ENCODE data around the gene ATG14.
"Not testable (repeated sequence)": the region's sequence is repeated elsewhere in the genome, so short reads cannot be mapped to it uniquely, and the experiment has no call there.

Gene ATG14, protein sequence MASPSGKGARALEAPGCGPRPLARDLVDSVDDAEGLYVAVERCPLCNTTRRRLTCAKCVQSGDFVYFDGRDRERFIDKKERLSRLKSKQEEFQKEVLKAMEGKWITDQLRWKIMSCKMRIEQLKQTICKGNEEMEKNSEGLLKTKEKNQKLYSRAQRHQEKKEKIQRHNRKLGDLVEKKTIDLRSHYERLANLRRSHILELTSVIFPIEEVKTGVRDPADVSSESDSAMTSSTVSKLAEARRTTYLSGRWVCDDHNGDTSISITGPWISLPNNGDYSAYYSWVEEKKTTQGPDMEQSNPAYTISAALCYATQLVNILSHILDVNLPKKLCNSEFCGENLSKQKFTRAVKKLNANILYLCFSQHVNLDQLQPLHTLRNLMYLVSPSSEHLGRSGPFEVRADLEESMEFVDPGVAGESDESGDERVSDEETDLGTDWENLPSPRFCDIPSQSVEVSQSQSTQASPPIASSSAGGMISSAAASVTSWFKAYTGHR

DNA sequence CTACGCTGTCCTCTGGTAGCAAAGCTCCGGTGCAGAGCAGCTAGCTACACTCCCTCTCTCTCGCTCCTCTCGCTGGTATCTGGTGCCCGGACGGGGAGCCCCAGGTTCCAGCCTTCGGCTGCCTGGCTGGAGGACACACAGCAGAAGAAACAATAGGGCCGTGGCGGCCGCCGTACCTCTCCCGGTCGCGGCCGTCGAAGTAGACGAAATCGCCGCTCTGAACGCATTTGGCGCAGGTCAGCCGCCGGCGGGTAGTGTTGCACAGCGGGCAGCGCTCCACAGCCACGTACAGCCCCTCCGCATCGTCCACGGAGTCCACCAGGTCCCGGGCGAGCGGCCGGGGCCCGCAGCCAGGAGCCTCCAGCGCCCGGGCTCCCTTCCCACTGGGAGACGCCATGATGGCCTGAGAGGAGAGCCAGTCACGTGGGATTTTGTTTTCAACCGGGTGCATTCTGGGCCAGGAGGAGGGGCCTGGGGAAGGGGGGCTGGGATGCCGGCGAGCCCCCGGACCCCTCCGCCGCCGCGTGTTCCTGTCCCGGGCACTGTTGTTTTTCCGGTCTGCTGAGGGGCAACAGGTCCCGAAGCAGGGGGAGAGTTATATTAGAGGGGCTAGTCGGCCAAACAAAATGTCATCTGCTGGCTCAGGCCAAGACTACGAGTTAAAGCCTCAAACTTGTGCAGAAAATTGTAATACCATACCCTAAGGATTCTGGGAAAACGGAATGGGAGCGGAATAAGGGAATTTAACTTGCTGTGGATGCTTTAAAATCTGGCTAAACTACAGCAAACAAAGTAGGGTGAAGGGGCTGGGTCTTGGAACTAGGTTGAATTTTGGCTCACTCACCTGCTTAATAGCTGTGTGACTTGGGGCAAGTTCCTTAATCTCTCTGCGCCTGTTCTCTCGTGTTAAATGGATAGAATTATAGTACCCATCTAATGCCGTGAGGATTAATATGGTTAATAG lies at the start of gene ATG14:
Gene ATG14, minus strand, starts transcription at position 405 of the 964 bp plus-strand sequence. Its CDS starts 8 bp downstream, at position 397.
- DNase-seq (ENCODE audit: low read depth), result peak; percentile 80

DNA sequence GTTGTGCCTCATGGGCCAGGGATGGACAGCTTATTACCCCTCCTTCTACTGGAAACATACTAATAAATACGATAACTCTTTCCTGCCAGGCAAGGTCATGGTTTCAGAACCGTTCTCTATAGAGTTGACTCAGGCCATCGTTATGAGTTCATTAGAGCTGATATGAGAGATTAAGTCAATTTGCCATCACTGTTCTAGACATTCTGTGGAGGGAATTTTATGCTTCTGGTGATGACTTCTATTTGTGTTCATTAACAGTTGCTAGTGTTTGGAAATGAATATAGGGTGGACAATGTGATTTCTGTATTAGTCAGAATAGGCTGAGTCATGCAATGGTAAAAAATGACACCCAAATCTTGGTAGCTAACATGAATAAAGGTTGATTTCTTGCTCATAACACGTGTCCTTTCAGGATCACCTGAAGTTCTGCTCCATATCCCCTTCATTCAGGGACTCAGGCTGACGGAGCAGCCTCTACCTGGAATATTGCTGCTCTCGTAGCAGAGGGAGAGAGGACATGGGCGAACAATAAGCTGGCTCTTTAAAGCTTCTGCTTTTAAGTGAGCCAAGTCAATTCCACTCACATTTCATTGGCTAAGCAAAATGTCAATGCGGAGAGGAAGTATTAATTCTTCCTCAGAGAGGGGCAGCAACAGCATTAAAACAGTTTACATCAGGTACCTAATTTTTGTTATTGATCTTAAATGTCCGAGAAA lies 47.3 kb upstream of the ATG14 start:
- peak; percentile 60 for DNase-seq (ENCODE audit: low read depth)

DNA sequence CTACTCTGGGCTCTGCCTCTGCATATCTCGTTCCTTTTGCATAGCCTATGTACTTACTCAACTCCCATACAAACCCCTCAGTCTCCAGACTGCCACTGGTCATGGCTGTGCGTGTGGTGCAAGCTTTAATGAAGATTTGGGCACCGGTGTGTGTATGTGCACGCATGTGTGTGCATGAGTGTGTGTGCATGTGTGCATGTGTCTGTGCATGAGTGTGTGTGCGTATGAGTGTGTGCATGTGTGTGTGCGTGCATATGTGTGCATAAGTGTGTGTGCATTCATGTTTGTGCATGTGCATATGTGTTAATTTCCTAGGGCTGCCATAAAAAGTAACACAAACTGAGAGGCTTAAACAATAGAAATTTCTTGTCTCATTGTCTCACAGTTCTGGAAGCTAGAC lies 45.9 kb upstream of the ATG14 start:
- no peak for DNase-seq (ENCODE audit: low read depth)

DNA sequence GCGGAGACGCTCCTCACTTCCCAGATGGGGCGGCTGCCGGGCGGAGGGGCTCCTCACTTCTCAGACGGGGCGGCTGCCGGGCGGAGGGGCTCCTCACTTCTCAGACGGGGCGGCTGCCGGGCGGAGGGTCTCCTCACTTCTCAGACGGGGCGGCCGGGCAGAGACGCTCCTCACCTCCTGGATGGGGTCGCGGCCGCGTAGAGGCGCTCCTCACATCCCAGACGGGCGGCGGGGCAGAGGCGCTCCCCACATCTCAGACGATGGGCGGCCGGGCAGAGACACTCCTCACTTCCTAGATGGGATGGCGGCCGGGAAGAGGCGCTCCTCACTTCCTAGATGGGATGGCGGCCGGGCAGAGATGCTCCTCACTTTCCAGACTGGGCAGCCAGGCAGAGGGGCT lies 44.8 kb upstream of the ATG14 start:
- DNase-seq (ENCODE audit: low read depth), result not testable (repeated sequence)

DNA sequence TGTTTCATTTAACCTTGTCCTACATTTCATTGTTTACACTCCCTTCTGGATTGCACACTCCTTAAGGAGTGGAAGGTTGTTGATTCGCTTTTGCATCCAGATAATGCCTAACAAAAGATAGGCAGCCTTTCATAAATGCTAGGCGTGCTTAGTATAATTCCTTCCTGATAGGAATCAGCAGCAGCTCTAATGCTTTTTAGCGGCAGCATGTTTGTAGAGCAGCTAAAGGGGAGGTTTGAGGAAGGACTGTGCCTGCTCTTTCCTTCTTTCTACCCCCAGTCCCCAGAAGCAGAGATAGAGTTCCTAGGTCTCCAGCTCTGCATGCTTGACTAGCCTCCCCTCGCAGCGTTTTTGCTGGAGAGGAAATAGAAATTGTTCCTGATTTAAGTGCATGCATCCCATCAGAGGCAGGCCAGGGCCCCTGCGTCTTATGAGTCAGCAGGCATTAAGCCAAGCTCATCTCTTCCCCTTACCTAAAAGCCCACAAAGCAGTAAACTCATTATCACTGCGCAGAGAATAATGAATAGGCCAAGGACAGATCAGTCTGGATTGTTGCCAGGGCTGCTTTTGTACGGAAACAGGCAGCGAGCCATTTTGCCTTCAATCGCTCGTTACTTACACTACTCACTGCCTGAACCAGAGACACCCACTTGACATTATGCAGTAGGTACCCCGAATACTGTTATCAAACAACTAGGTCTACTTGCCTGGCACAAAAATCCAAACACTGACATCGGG lies 42.8 kb upstream of the ATG14 start:
- DNase-seq (ENCODE audit: low read depth), result peak; percentile 85

DNA sequence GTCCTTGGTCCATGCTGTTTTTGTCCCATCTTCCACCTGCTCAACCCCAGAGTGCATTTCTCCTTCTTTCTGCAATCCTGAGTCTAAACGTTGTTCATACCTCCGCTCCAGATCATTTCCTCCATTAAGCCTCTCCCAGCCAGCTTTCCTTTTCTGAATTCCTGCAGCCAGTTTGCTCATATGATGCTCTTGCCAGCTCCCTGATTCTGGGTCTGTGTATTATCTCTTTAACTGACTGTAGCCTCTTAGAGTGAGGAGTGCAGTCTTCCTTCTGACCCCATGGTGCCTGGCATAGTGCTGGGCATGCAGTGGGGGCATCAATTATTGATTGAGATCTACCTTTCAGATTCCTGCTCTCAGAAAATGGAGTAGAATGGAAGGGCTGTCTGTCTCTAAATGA lies 40.3 kb upstream of the ATG14 start:
- DNase-seq (ENCODE audit: low read depth), result no peak

DNA sequence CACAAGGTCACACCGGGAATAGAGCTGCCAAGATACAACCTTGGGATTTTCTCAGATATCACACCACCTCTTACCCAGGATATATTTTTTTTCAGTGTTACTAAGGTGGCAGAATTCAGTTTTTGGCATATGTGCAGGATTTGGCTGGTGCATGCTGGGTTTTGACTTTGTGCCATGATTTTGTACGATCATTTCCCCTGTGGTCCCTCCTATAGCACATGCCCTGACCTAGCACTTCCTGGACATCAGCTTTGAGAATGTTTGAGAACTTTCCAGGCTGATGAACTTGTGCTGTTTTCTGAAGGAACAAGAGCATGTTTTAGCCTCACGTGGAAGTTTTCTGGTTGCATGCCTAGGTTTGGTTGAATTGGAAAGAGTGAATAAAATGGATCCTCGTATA lies 39.8 kb upstream of the ATG14 start:
- peak; percentile 42 for DNase-seq (ENCODE audit: low read depth)

DNA sequence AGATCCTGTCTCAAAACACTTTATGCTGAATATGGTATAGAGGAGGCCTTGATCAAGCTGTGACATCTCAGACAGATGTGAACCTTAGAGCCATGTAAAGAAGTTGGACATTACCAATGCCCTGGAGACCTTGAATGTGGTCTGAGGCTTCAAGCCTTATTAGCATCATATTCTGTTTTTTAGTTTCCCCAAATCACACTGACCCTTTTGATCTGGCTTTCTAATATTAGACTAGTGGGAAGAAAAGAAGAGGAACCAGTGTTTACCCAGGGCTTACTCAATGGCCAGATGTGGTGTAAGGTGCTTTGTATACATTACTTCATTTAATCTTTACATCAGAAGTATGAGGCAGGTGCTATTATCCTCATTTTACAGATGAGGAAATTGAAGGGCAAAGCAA lies 39.4 kb upstream of the ATG14 start:
- no peak for DNase-seq (ENCODE audit: low read depth)

DNA sequence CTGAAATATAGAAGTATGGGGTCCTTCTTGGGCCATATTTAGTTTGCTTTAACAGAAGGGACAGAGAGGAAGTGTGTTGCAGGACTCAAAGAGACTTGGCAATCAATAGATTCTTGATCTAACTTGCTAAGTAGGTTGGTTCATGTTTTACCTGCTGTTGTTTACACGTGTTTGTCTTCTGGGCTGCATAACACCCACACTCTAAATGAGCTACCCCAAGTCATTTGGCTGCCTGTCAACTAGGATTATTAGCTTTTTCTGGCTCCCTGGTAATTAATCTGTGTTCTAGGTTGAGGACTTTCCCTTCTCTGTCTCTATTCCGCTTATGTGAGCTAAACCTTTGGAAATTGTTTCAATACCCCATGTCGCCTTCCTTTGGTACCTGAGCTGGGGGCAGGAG lies 38.9 kb upstream of the ATG14 start:
- no peak for DNase-seq (ENCODE audit: low read depth)

DNA sequence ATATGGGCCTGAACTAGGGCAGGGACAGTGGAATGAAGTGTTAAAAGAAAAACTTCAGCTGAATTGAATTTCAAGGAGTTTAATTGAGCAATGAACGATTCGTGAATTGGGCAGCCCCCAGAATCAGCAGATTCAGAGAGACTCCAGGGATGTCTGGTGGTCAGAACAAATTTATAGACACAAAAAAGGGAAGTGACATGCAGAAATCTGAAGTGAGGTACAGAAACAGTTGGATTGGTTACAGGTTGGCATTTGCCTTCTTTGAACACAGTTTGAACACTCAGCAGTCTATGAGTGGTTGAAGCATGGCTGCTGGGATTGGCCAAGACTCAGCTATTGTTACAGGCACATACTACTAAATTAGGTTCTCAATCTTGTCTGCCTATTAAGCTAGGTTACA lies 38.5 kb upstream of the ATG14 start:
- no peak for DNase-seq (ENCODE audit: low read depth)

DNA sequence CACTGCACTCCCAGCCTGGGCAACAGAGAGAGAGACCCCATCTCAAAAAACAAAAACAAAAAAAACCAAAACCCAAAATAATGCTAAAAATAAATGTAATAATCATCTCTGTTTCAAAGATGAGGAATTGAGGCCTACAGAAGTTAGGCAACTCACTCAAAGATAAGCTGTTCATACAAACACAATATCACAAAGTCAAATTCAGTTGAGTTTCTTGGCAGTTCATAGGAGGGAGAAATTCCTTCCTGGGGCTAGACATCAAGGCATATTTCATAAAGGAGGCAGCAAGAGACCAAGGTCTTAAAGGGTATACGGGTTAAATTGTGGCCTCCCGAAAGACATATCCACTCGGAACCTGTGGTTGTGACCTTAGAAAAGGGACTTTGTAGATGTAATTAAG lies 37.5 kb upstream of the ATG14 start:
- no peak for DNase-seq (ENCODE audit: low read depth)

DNA sequence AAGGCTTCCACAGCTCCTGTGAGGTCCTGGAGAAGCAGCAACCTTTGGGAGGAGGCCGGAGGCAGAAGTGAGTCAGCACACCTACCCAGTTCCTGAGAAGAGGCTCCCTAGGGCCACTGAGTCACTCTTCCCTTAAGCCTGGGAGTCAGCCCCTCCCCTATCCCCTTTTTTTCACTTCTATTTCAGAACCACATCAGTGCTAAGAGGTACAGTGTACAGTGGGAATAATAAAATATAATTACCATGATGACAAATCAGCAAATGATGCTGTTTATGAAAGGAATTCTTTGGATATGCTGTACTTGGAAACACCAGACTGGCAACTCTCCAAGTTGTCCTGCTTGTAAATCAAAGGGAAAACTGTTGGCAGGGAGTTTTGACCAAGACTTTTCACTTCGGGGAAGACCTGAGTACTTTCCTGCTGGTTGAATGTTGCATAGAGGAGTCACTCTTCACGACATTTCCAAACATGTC lies 36.5 kb upstream of the ATG14 start:
- peak; percentile 90 for DNase-seq (ENCODE audit: low read depth)

DNA sequence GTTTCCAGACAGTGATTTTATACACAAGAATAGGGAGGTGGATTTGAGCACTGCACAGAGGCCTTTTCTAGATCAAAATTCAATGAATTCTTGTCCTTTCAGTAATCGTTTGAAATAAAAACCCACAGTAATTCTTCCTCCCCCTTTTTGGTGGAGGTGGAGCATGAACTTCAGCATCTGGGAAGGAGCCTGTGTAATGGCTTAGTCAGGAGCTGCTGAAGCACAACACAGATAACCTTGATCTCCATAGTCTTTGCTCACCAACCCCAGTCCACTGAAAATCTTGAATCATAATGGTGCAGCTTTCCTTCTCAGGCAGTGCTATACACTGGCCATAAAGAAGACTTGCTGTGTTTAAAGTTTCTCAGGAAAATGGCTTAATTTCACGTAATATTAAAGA lies 35.2 kb upstream of the ATG14 start:
- peak; percentile 91 for DNase-seq (ENCODE audit: low read depth)

DNA sequence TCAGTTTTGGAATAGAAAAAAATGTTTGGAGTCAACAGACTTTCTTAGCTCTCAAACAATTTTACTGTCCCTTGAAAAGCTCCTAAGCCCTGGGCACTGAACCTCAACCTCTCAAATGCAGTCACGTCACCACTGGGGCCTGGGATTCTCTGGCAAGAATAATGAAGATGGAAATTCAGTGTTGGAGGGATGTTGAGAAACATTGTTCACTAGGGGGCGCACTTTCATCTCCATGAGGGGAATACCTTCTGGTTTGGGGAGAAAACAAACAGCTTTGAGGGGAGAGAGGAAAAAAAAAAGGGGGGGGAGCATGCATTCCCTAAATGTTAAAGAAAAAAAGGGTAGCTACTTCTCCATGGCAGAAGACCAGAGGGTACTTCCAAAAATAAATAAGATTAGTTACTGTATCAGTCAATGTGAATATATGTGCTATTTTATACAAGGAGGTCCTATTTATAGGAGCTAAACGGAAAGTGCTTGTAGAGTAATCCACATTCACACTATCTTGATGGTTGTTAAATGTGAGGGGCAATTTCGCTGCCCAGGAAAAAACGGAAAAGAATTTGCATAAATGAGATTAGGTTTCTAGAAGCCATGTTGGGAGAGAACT lies 34.6 kb upstream of the ATG14 start:
- peak; percentile 77 for DNase-seq (ENCODE audit: low read depth)

DNA sequence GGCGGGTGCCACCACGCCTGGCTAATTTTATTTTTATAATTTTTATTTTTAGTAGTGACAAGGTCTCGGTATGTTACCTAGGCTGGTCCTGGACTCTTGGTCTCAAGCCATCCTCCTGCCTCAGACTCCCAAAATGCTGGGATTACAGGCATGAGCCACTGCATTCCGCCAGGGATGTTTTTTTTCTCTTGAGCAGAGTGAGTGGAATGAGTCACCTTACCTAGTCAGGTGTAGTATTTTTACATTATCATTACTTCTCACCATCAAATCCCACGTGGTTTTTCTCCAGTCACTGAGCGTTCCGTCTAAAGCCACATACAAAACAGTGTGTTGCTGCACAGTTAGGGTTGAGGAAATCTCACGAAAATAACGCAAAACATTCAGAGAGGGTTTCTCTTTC lies 29.7 kb upstream of the ATG14 start:
- DNase-seq (ENCODE audit: low read depth), result no peak

DNA sequence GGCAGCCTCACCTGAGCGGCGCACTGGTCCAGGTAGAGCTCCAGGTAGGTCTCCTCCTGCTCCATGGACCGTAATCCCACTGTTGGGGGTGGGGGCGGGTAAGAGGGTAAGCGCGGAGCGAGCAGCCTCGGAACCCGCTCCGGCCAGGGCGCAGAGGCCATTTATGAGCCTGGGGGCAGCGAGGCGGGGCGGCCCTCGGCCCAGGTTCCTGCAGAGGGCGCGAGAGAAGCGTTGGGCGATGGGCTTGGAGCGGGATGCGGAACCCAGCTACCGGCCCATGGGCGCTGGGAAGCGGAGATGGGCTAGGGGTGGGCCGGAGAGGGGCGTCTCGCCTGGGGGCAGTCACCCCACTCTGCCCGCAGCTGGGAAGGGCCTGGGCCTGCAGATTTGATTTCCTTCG lies 28.8 kb upstream of the ATG14 start, which contains the start of gene TBPL2:
Gene TBPL2, minus strand, starts transcription at position 232 of the 400 bp plus-strand sequence. Its CDS starts 167 bp downstream, at position 65.
- no peak for DNase-seq (ENCODE audit: low read depth)

DNA sequence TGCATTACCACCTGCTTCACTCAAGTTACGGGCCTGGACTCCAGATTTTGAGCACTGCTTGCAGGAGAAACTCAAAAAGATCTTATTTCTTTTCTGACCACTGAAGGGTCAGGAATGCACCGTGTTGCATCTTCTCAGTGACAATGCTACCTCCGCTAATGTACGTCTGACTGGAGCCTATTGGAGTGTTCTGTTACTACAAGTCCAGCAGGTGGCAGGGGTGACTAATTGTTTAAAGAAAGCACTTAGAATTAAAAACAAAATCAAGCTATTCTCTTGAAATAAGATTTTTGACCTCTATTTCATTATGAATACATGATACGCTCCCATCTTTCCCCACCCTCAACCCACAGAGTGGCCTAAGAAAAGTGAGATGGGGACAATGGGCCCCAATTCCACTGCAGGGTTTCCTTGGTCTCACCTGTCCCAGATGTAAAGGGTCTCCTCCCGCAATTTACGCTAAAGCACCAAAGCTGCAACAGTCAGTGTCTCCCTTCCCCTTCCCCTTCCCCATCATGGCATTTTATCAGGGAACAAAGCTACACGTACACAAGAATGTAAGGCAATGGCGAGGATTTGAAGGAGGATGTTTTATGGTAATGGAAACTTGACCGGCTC lies 26.5 kb upstream of the ATG14 start:
- DNase-seq (ENCODE audit: low read depth), result peak; percentile 73

DNA sequence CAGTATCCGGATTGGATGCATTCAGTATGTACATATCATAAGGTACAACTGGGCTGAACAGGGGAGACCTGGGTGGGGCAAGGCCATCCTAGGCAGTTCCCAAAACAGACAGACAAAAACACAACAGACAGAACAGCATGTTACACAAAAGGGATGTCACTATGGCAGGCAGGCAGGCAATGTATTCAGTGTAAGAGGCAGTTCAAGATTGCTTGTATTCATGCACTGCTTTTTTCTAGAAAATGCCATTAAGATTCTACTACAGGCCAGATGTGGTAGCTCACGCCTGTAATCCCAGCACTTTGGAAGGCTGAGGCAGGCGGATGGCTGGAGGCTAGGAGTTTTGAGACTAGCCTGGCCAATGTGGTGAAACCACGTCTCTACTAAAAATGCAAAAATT lies 25.3 kb upstream of the ATG14 start:
- no peak for DNase-seq (ENCODE audit: low read depth)

DNA sequence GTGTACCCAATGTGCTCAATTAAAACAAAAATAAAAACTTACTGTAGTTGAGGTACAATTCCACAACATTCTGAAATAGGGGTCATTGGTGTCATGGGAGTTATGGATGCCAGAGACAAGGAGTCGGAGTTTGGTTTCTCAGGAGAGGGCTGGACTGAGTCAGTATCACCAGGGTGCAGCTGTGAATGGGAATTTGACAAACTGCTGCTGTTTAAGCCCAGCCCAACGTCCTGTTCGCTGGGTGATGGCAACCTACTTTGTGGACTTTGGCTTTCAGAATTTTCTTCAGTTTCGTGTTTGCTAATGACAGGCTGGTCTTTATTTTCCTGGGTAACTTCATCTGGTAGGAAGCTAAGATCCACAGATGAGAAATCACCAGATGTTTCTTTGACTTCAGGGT lies 24.9 kb upstream of the ATG14 start:
- no peak for DNase-seq (ENCODE audit: low read depth)

DNA sequence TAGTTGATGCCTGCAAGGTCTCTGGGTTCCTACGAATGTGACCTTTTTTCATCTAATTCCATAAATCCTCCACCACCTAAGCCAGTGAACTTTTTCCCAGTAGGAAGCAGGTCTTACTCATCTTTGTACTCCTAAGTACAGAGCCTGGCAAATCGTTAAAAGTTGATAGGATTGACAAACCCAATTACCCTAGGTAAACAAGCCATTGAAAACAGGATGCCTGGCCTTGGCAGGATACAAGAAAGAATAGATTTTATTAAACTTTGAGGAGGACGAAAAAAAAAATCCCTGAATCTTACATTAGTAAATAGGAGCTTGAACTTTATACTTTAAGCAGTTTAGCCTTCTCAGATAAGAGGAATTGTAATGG lies 23.2 kb upstream of the ATG14 start:
- no peak for DNase-seq (ENCODE audit: low read depth)

Data from iris pigment epithelial cell (primary cell).